ENCODE data around the gene LRFN3.

GRCh38 chr19:35905178-35905727, 30.9 kb upstream of the LRFN3 start:
- TF ChIP-seq, protein P1, sequence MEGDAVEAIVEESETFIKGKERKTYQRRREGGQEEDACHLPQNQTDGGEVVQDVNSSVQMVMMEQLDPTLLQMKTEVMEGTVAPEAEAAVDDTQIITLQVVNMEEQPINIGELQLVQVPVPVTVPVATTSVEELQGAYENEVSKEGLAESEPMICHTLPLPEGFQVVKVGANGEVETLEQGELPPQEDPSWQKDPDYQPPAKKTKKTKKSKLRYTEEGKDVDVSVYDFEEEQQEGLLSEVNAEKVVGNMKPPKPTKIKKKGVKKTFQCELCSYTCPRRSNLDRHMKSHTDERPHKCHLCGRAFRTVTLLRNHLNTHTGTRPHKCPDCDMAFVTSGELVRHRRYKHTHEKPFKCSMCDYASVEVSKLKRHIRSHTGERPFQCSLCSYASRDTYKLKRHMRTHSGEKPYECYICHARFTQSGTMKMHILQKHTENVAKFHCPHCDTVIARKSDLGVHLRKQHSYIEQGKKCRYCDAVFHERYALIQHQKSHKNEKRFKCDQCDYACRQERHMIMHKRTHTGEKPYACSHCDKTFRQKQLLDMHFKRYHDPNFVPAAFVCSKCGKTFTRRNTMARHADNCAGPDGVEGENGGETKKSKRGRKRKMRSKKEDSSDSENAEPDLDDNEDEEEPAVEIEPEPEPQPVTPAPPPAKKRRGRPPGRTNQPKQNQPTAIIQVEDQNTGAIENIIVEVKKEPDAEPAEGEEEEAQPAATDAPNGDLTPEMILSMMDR (conservative IDR thresholded peaks at IDR 0.05; ENCODE audit: low read length) = no peak
- no peak for TF ChIP-seq EZH2phosphoT487 (IDR thresholded peaks at IDR 0.05; ENCODE audit: borderline replicate concordance)
